HG03159 (cell line): ENCODE data around the gene RNF11.

Experiments
- ATAC-seq: cut with Tn5 transposase; IDR thresholded peaks from one replicate; pipeline ENCODE4 v1.9.1; 2021; ENCODE audit warnings: mild to moderate bottlenecking, moderate library complexity; ENCODE audit not compliant: unreplicated experiment

RNF11 gene

GRCh38 chr1:51294566-51295184, 58.6 kb downstream of the RNF11 start:
- ATAC-seq, result no peak

DNA sequence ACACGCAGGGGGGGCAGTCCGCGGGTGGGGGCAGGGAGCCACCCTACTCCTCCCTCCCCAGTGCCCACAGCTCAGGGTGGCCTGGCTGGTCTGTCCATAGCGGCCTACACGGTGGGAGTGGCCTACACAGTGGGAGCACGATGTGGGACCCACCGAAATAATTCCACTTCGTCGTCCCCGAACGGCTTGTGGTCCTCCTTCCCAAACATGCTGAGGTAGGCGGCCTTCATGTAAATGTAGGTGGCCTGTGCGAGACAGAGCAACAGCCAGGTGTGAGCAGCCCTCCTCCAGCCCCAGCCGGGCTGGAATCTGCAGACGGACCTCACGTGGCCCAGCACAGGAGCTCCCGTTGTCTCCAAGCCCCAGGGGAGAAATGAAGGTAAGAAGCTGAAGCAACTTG, 59.9 kb downstream of the RNF11 start:
- no peak for ATAC-seq

GRCh38 chr1:51296383-51297357, 60.6 kb downstream of the RNF11 start:
- ATAC-seq, result peak; percentile 48

- ATAC-seq, result no peak
These were observed 61.6 kb downstream of the RNF11 start for GRCh38 chr1:51297401-51298321.

DNA sequence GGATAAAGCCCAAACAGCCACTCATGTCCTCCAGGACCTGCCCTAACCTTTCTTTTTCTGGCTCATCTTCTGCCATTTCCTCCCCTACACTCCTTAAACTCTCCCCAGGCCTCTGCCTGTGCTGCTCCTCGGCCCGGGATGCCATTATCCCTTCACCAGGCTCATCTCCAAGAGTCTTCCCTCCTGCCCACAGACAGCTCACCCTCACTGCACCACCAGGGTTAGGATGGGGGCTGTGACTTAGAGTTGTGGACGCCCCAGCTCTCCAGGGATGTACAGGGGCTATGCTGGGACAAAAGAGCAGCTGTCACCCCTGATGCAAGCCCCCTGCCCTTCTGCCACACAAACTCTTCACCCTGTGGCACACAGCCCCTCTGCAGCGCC, 62.2 kb downstream of the RNF11 start:
- ATAC-seq, result no peak

GRCh38 chr1:51299185-51299885, 63.3 kb downstream of the RNF11 start:
- ATAC-seq, result no peak

DNA sequence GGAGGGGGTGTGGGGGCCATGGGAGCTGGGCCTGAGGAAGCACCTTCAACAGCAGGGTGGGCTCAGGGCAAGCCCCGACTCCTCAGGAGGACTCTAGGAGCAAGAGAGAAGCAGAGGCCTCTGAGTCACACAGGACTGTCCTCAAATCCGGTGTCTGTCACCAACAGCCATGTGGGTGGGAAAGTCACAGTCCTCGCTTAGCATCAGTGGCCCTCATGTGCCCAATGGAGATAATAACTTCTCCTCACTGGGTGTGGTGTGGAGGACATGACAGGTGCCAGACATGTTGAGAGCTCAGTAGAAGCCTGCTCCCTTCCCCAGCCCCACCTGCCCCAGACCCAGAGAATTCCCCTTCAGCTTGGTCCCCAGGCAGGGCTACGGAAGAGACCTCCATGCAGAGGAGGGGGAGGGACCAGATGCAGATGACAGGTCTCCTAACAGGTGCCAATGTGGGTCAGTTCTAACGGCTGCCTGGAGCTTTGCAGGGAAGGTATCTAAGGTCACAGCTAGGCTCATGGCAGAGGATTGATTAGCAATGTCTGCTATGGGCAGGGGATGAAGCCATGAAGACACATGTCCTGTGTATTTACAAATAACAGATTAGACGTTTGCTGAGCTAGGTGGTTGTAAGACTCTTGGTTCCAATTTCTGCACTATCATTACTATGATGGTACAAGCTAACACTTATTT, 64.1 kb downstream of the RNF11 start:
- ATAC-seq, result no peak

GRCh38 chr1:51301152-51301843, 65.2 kb downstream of the RNF11 start:
- no peak for ATAC-seq

DNA sequence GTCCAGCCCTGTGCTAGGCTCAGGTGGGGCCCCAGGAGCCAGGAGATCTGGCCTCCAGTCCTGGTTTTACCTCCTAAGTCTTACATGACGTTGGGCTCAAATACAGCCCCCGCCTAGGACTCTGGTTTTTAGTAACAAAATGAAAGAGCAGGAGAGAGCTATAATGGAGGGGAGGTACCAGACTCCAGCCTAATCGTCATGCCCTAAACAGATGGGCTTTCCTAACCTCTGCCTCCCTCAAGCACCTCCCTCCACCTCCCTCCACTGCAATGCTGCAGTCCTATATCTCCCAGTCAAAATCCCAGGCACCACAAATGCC, 65.7 kb downstream of the RNF11 start:
- no peak for ATAC-seq

- ATAC-seq, result no peak
These were observed 66.2 kb downstream of the RNF11 start for GRCh38 chr1:51302270-51302669.

GRCh38 chr1:51302746-51303145, 66.7 kb downstream of the RNF11 start:
- ATAC-seq, result no peak

DNA sequence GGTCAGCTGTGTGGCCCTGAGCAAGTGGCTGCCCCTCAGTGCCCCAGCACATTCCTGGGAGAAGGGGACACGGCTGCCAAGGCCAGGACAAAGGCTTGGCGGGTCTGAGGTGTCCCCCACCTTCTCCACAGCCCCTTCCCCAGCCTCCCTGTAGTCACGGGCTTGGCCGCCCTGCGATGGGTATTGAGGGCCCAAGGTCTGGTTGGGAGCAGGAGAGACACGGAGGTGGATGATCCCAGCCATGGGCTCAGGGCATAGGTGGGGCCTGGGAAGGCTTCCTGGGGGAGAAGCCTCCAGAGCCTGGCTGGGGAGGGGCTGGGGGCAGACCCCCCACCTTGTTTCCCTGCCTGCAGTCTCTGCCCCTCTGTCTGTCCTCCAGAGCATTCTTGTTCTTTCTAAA, 67.2 kb downstream of the RNF11 start:
- no peak for ATAC-seq

DNA sequence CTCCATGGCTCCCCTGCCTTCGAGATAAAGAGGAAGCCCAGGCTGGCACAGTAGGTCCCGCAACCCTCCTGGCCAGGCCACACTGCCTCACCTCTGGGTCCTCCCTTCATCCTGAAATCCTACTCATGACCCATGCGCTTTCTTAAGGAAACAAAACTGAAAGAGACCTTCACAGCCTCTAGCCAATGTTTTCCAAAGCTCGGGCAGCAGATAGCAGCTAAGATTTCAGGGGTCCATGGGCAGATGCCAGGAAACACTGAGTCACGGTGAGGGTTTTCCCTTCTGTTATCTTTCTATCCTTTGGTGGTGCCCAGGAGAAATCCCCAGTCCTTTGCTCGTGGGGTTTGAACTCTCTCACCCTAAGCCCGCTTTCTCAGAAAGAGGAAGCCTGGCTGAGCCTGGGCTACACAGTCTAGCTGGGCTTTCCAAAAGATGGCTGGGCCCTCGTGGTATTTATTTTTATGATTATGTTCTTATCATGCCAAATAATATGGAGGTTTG, 67.7 kb downstream of the RNF11 start:
- no peak for ATAC-seq

DNA sequence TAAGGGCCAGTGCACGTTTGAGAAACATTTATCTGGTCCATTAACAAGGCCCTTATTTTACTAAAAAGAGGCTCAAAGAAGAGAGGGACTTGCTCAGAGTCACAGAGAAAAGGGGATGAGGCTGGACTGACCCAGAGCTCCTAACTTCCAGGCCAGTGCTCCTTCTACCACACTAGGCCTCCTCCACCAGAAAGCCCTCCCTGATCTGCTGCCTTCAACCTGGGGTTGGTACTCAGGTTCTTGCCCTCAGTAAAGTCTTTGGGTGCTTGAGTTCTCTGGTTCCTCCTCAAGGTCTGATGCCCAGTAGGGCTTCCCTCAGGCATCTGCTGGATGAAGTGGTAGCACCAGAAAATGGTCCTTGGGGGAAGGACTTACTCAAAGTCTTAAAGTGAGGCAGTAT, 68.3 kb downstream of the RNF11 start:
- no peak for ATAC-seq

DNA sequence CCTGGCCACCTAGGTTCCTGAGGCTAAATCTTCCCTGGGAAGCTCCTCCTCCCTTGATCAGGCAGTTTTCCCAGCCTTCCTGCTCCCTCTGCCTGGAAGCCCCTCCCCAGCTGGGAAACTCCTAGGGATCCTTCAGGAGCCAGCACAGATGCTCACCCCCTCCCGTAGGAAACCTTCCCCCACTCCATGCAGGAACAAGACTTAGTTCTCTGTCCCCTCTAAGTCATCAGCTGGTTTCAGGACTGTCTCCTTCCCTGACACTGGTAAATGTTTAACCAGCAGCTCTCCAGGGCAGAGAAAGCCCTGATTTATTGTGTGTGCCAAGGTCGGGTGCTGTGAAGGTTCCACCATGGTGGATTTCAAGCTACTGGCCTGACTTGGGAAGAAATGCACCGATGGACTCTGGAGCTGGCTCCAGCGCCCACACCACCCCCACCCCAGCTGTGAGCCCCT, 69.3 kb downstream of the RNF11 start:
- ATAC-seq, result no peak

DNA sequence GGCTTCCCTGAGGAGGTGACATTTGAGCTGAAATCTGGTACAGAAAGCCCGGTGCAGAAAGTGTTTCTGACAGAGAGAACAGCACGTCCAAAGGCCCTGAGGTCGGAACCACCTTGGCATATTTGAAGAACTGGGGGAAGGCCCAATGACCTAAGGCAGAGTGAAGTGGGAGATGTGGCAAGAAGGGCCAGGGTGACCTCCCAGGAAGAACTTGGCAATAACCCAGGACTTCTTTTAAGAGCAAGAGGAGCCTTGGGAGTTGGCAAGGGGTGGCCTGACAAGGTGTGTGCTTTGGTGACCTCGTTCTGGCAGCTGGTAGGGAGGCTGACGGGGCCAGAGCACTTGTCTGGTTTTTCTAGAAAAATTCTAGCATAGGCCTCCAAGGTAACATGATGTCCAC, 70.9 kb downstream of the RNF11 start:
- ATAC-seq, result no peak

- ATAC-seq, result no peak
These were observed 72.6 kb downstream of the RNF11 start for GRCh38 chr1:51308636-51309035.

DNA sequence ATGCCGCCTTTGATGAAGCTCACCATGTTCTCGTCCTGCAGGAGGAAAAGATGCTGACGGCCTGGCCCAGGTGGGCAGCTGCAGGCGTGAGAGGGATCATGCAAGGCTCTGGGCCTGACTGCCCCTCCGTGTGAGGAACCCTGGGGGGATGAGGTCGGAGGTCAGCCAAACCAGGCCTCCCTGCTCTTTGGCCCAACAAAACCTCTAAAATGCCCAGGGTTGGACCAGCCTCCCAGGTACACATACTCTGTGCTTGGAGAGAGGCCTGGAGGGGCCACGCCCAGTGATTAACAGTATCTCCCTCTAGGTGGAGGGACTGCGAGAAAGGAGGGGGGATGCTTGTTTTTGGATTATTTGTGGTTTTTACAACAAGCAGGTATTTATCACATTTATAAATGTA, 73.2 kb downstream of the RNF11 start:
- no peak for ATAC-seq

- ATAC-seq, result no peak
These were observed 75.0 kb downstream of the RNF11 start for GRCh38 chr1:51310871-51311613.
